ENCODE data around the gene RCOR2. TPM values are rescaled to one million over a fixed set of nuclear protein-coding genes. Genes with fewer than 3 reads are reported as not detected.
A peak's percentile ranks its signal among the peaks of the same experiment; 100 is the strongest.

RCOR2 gene
- total RNA-seq, 1 experiment from 2014 or later = 3.4 TPM

- Histone ChIP-seq H3K9me2 (ENCODE audit: insufficient read depth) (no peaks in the 10 kb centered on the region), H3K36me3 (ENCODE audit: low read depth) (no peaks in the 10 kb centered on the region; the same call in 1 of the 2 replicates), H3K79me2 (ENCODE audit: low read depth) (peaks cover 85% of the 10 kb centered on the region), H3K9me3 (ENCODE audit: insufficient read depth, low read depth) (no peaks in the 10 kb centered on the region), H3K27ac (no peak overlapping the region), H4K20me1 (ENCODE audit: insufficient read depth) (peaks cover 70% of the 10 kb centered on the region), H3K4me3 (no peak overlapping the region), H3K4me1 (replicated peaks; ENCODE audit: insufficient read depth) (peaks cover 62% of the 10 kb centered on the region), H3F3A (ENCODE audit: insufficient read depth, low read depth) (peaks cover 44% of the 10 kb centered on the region), H3K27me3 (ENCODE audit: insufficient read depth, low read depth) (no peaks in the 10 kb centered on the region), H3K4me2 (no peak overlapping the region), H2AFZ (no peak overlapping the region)
- no peak for DNase-seq
- ChIA-PET CTCF (no interaction called here), POLR2A (ENCODE audit: unreplicated experiment) (no interaction called here)
- no peak for TF ChIP-seq CTCF (conservative IDR thresholded peaks at IDR 0.05)
- TF ChIP-seq EZH2 (IDR thresholded peaks at IDR 0.05; ENCODE audit: low read depth) = no peak
- intact Hi-C loops (cut with micrococcal nuclease; ENCODE audit: unreplicated experiment) = loop anchor here (5.0 kb wide), 1 partner anchor 43 kb away; the partner anchor contains the start of gene RCOR2
- BruUV-seq (replicated peaks) = no TSS peak
These were observed 42.5 kb downstream of the RCOR2 start for GRCh38 chr11:63874511-63874910.

- CTCF ChIA-PET = interaction anchor here (0.7 kb wide), 1 partner anchor 17 kb away, joined by 3 read pairs; no protein-coding TSS in a partner anchor
- no TSS peak for BruUV-seq (replicated peaks)
These were observed 43.7 kb downstream of the RCOR2 start for GRCh38 chr11:63873311-63873710.

GRCh38 chr11:63872800-63873197 is 44.2 kb downstream of the RCOR2 start:
- Histone ChIP-seq H3K4me1 (replicated peaks; ENCODE audit: insufficient read depth) (peaks cover 62% of the 10 kb centered on the region), H4K20me1 (ENCODE audit: insufficient read depth) (peaks cover 73% of the 10 kb centered on the region), H3F3A (ENCODE audit: insufficient read depth, low read depth) (peaks cover 46% of the 10 kb centered on the region; the same call in 1 of the 2 replicates), H3K9me2 (ENCODE audit: insufficient read depth) (no peaks in the 10 kb centered on the region), H3K9me3 (ENCODE audit: insufficient read depth, low read depth) (no peaks in the 10 kb centered on the region), H3K27ac (peak overlapping the region; percentile 39), H2AFZ (no peak overlapping the region), H3K36me3 (ENCODE audit: low read depth) (no peaks in the 10 kb centered on the region; the same call in 1 of the 2 replicates), H3K27me3 (ENCODE audit: insufficient read depth, low read depth) (no peaks in the 10 kb centered on the region), H3K4me2 (peak overlapping the region; percentile 65), H3K4me3 (no peak overlapping the region), H3K79me2 (ENCODE audit: low read depth) (peaks cover 84% of the 10 kb centered on the region)
- intact Hi-C loops (cut with micrococcal nuclease; ENCODE audit: unreplicated experiment) = loop anchor here (1.0 to 5.0 kb wide), 7 partner anchors 16 to 104 kb away; partner anchors contain the start of genes NAA40, RCOR2 and ZFTA
- ChIA-PET POLR2A (ENCODE audit: unreplicated experiment) (interaction anchor here (0.5 to 0.6 kb wide), 2 partner anchors 28 to 106 kb away, joined by 3 read pairs; no protein-coding TSS in a partner anchor), CTCF (interaction anchor here (0.7 to 1.6 kb wide), 7 partner anchors 16 to 73 kb away, joined by 3 to 12 read pairs (median 5); partner anchors contain the start of gene MARK2)
- DNase-seq = peak in 1 of 2 experiments; percentile 42
- no peak for TF ChIP-seq EZH2 (IDR thresholded peaks at IDR 0.05; ENCODE audit: low read depth)
- TF ChIP-seq CTCF (conservative IDR thresholded peaks at IDR 0.05) = no peak
- no TSS peak for BruUV-seq (replicated peaks)

More at GRCh38 chr11:63873311-63873710, 43.7 kb downstream of the RCOR2 start:
- Histone ChIP-seq H3K9me2 (ENCODE audit: insufficient read depth) (no peaks in the 10 kb centered on the region), H3K79me2 (ENCODE audit: low read depth) (peaks cover 84% of the 10 kb centered on the region), H4K20me1 (ENCODE audit: insufficient read depth) (peaks cover 73% of the 10 kb centered on the region), H3K27ac (peak overlapping the region; percentile 31; the same call in 1 of the 2 replicates), H3K4me1 (replicated peaks; ENCODE audit: insufficient read depth) (peaks cover 62% of the 10 kb centered on the region), H3F3A (ENCODE audit: insufficient read depth, low read depth) (peaks cover 42% of the 10 kb centered on the region; the same call in 1 of the 2 replicates), H3K27me3 (ENCODE audit: insufficient read depth, low read depth) (no peaks in the 10 kb centered on the region), H2AFZ (no peak overlapping the region), H3K9me3 (ENCODE audit: insufficient read depth, low read depth) (no peaks in the 10 kb centered on the region), H3K4me3 (no peak overlapping the region), H3K4me2 (peak overlapping the region; percentile 65), H3K36me3 (ENCODE audit: low read depth) (no peaks in the 10 kb centered on the region; the same call in 1 of the 2 replicates)
- intact Hi-C loops (cut with micrococcal nuclease; ENCODE audit: unreplicated experiment) = loop anchor here (2.0 to 5.0 kb wide), 2 partner anchors 44 to 65 kb away; partner anchors contain the start of genes NAA40 and RCOR2
- POLR2A ChIA-PET (ENCODE audit: unreplicated experiment) = interaction anchor here (0.5 to 0.6 kb wide), 2 partner anchors 11 to 29 kb away, joined by 3 to 4 read pairs; no protein-coding TSS in a partner anchor
- no peak for DNase-seq
- TF ChIP-seq CTCF (conservative IDR thresholded peaks at IDR 0.05) (no peak), EZH2 (IDR thresholded peaks at IDR 0.05; ENCODE audit: low read depth) (no peak)
